HEK293 (cell line): ENCODE data around the gene APOBEC3G.

Source experiments
- CTCF ChIP-seq: fragments of 450-650 bp; formaldehyde crosslinking; IDR thresholded peaks from 2 replicates; pipeline ENCODE4 v1.5.1; 2016; ENCODE audit warnings: missing biosample characterization, missing genetic modification characterization
- GLI4 ChIP-seq: fragments of 450-650 bp; formaldehyde crosslinking; IDR thresholded peaks from 2 replicates; pipeline ENCODE4 v1.5.1; 2016; ENCODE audit warnings: missing biosample characterization, missing genetic modification characterization
- KLF7 ChIP-seq: fragments of 450-650 bp; formaldehyde crosslinking; IDR thresholded peaks from 2 replicates; pipeline ENCODE4 v1.5.1; 2016; ENCODE audit warnings: missing biosample characterization, missing genetic modification characterization, borderline replicate concordance
- PBX3 ChIP-seq: sonication (generic); formaldehyde crosslinking; IDR thresholded peaks from 2 replicates; pipeline ENCODE4 v1.8.1; 2022; ENCODE audit warnings: mild to moderate bottlenecking, moderate library complexity, missing genetic modification reagents
- ZBTB11 ChIP-seq: fragments of 450-650 bp; formaldehyde crosslinking; conservative IDR thresholded peaks from 2 replicates; pipeline ENCODE4 v1.5.1; 2016; ENCODE audit warnings: low read depth, missing biosample characterization, missing genetic modification characterization
- ZBTB26 ChIP-seq: fragments of 450-650 bp; formaldehyde crosslinking; optimal IDR thresholded peaks from 2 replicates; pipeline ENCODE3; 2016; ENCODE audit warnings: missing biosample characterization, mild to moderate bottlenecking, missing genetic modification characterization
- ZBTB48 ChIP-seq: fragments of 450-650 bp; formaldehyde crosslinking; IDR thresholded peaks from 2 replicates; pipeline ENCODE4 v1.5.1; 2016; ENCODE audit warnings: missing biosample characterization, missing genetic modification characterization
- ZBTB49 ChIP-seq: fragments of 450-650 bp; formaldehyde crosslinking; IDR thresholded peaks from 2 replicates; pipeline ENCODE4 v1.5.1; 2016; ENCODE audit warnings: missing biosample characterization, missing genetic modification characterization, low read depth
- ZNF174 ChIP-seq: fragments of 450-650 bp; formaldehyde crosslinking; IDR thresholded peaks from 2 replicates; pipeline ENCODE4 v1.5.0; 2017; ENCODE audit warnings: missing biosample characterization, mild to moderate bottlenecking, missing genetic modification characterization
- ZNF416 ChIP-seq: fragments of 450-650 bp; formaldehyde crosslinking; IDR thresholded peaks from 2 replicates; pipeline ENCODE4 v1.5.1; 2016; ENCODE audit warnings: missing biosample characterization, missing genetic modification characterization
- ZNF707 ChIP-seq: fragments of 450-650 bp; formaldehyde crosslinking; IDR thresholded peaks from 2 replicates; pipeline ENCODE4 v1.5.1; 2016; ENCODE audit warnings: missing biosample characterization, missing genetic modification characterization
- ZSCAN18 ChIP-seq: fragments of 450-650 bp; formaldehyde crosslinking; IDR thresholded peaks from 2 replicates; pipeline ENCODE4 v1.5.1; 2016; ENCODE audit warnings: missing biosample characterization, missing genetic modification characterization

GRCh38 chr22:39028281-39028680, 48.8 kb upstream of the APOBEC3G start:
- TF ChIP-seq CTCF (tag by site-specific recombination) (no peak), ZBTB26 (no peak), KLF7 (tag by site-specific recombination) (no peak), PBX3 (CRISPR knock-in tag) (no peak), ZSCAN18 (no peak), GLI4 (no peak), ZNF174 (tag by site-specific recombination) (no peak), ZBTB48 (tag by site-specific recombination) (no peak), ZNF416 (tag by site-specific recombination) (no peak), ZBTB11 (tag by site-specific recombination) (no peak), ZBTB49 (tag by site-specific recombination) (no peak), ZNF707 (tag by site-specific recombination) (no peak)
